Right cardiac atrium (tissue), 5 donors: Measurements from ENCODE around the gene PRKACG. TPM values are rescaled to one million over a fixed set of nuclear protein-coding genes. Genes with fewer than 3 reads are reported as not detected.
"Not testable (repeated sequence)": the region's sequence is repeated elsewhere in the genome, so short reads cannot be mapped to it uniquely, and the experiment has no call there.

Experiments
- ATAC-seq, 2 donors: fragments of 200-7000 bp; cut with Tn5 transposase; one replicate each; pipeline versions ENCODE4 v1.8.0 to v1.9.1; 2020; ENCODE audit warnings: moderate library complexity in 2 of 2, mild to moderate bottlenecking in 1 of 2
- DNase-seq, 3 donors: peaks; one replicate each; pipeline ENCODE4 v3.0.0-alpha.2; 2020
- H3K27ac ChIP-seq: one replicate; pipeline ENCODE4 v1.5.1; 2013; ENCODE audit warnings: mild to moderate bottlenecking, low read length, control low read depth, moderate library complexity
- H3K27me3 ChIP-seq: one replicate; pipeline ENCODE4 v1.6.1; 2013; ENCODE audit not compliant: control insufficient read depth, insufficient read depth
- H3K4me1 ChIP-seq: one replicate; pipeline ENCODE4 v1.6.1; 2013; ENCODE audit warnings: low read length; ENCODE audit not compliant: control insufficient read depth, insufficient read depth
- H3K4me3 ChIP-seq: one replicate; pipeline ENCODE4 v1.5.1; 2013; ENCODE audit warnings: low read length, control low read depth
- H3K9me3 ChIP-seq: one replicate; pipeline ENCODE4 v1.6.1; 2013; ENCODE audit warnings: low read length; ENCODE audit not compliant: control insufficient read depth
- WGBS: extraction: QIAGEN DNeasy Blood & Tissue Kit; methylation state at CpG from one replicate; pipeline ENCODE4 v1.1.7; 2013; 5-methylcytosine and 5-hydroxymethylcytosine counted together
- intact Hi-C, 4 donors: fragments of 100-400 bp; cut with DNase I; formaldehyde crosslinking; loops; one replicate each; pipeline versions ENCODE4 v1.11.0 to v1.14.0; 2022 to 2023
- long read RNA-seq, 4 donors: library from polyadenylated mRNA; unstranded; transcript quantifications; one replicate each; pipeline ENCODE4 v2.0.0, GENCODE V29; 2020 to 2021
- polyA plus RNA-seq: library from polyadenylated mRNA; stranded (reverse); fragments of 200-250 nt; gene quantifications from one replicate; pipeline ENCODE4 v1.2.3, GENCODE V29; 2013
- total RNA-seq, 4 donors: library from RNA; stranded (reverse); fragmentation: NEBNext Ultra II Directional; extraction: Animal tissue kit (Norgen Biotek cat#: 25700); gene quantifications; one replicate each; pipeline ENCODE4 v1.2.1, GENCODE V29; 2021
- donor health status: healthy with polysubstance abuse.
- donor health status: DM: no; HTN: yes; CAD: no.
- donor health status: DM: no; HTN: no; CAD: no.
- donor health status: DM: no; HTN: yes; CAD: no; lungs with severe emphysema.
- donor health status: DM: yes; HTN: yes; CAD: no.

The PRKACG gene
- total RNA-seq (not detected), polyA plus RNA-seq (not detected)
- long read RNA-seq, donor 1, result 0 reads
- long read RNA-seq, donor 2, result 0 reads
- long read RNA-seq, donor 3, result 0 reads
- long read RNA-seq, donor 4, result 0 reads

GRCh38 chr9:69014013-69014412 lies at the start of gene PRKACG:
PRKACG (minus strand) TSS chr9:69014113; CDS start chr9:69014092, 21 bp downstream.
- DNase-seq, result no peak
- ATAC-seq, result no peak
- no peak within 1 kb of the TSS for H3K4me3 ChIP-seq
- 98% methylated on average over 29 of the region's 29 CpGs for WGBS
- no peaks in the 10 kb centered on the region for H3K4me1 ChIP-seq
- intact Hi-C loops, result loop anchor here in 2 of 4 donors (10.0 kb wide), 2 partner anchors 229 to 419 kb away; a partner anchor contains a TSS
- no peak within 1 kb of the TSS for H3K27ac ChIP-seq
- H3K27me3 ChIP-seq, result no peaks in the 10 kb centered on the region
- no peaks in the 10 kb centered on the region for H3K9me3 ChIP-seq

- WGBS, result 97% methylated on average over 5 of the region's 5 CpGs
- Histone ChIP-seq H3K27me3 (no peaks in the 10 kb centered on the region), H3K4me1 (peaks cover 3% of the 10 kb centered on the region), H3K4me3 (no peak overlapping the region), H3K27ac (no peak overlapping the region), H3K9me3 (no peaks in the 10 kb centered on the region)
- intact Hi-C loops, result no loop called here
- no peak for DNase-seq
- ATAC-seq, result no peak
Measured at GRCh38 chr9:69062195-69062594, 48.3 kb upstream of the PRKACG start.

GRCh38 chr9:69060766-69061165 lies 46.9 kb upstream of the PRKACG start:
- H3K4me1 ChIP-seq, result peaks cover 3% of the 10 kb centered on the region
- intact Hi-C loops, result no loop called here

GRCh38 chr9:69058101-69058500 lies 44.2 kb upstream of the PRKACG start:
- WGBS, result 88% methylated on average over 2 of the region's 2 CpGs
- ATAC-seq (no peak), DNase-seq (no peak)
- Histone ChIP-seq H3K9me3 (no peaks in the 10 kb centered on the region), H3K4me3 (no peak overlapping the region), H3K27me3 (no peaks in the 10 kb centered on the region), H3K4me1 (no peaks in the 10 kb centered on the region), H3K27ac (no peak overlapping the region)
- intact Hi-C loops, result loop anchor here in 2 of 4 donors (5.0 to 10.0 kb wide), 2 partner anchors 77 to 134 kb away; no protein-coding TSS in a partner anchor

More at GRCh38 chr9:69060766-69061165, 46.9 kb upstream of the PRKACG start:
- no peak for DNase-seq
- ATAC-seq, result no peak
- H3K9me3 ChIP-seq, result no peaks in the 10 kb centered on the region
- WGBS, result 46% methylated on average over 1 of the region's 1 CpG
- H3K4me3 ChIP-seq, result no peak overlapping the region
- no peaks in the 10 kb centered on the region for H3K27me3 ChIP-seq
- no peak overlapping the region for H3K27ac ChIP-seq

- DNase-seq (no peak), ATAC-seq (no peak)
- no peaks in the 10 kb centered on the region for H3K27me3 ChIP-seq
- 94% methylated on average over 4 of the region's 4 CpGs for WGBS
- no peaks in the 10 kb centered on the region for H3K4me1 ChIP-seq
- H3K27ac ChIP-seq, result no peak overlapping the region
- intact Hi-C loops, result loop anchor here in 2 of 4 donors (5.0 to 10.0 kb wide), 2 partner anchors 78 to 136 kb away; no protein-coding TSS in a partner anchor
- no peaks in the 10 kb centered on the region for H3K9me3 ChIP-seq
- no peak overlapping the region for H3K4me3 ChIP-seq
Measured at GRCh38 chr9:69056191-69056815, 42.4 kb upstream of the PRKACG start.

- WGBS, result 71% methylated on average over 1 of the region's 1 CpG
- Histone ChIP-seq H3K4me3 (no peak overlapping the region), H3K4me1 (no peaks in the 10 kb centered on the region), H3K27me3 (no peaks in the 10 kb centered on the region), H3K27ac (no peak overlapping the region), H3K9me3 (no peaks in the 10 kb centered on the region)
- no peak for DNase-seq
- intact Hi-C loops, result loop anchor here (2.0 to 10.0 kb wide), 4 partner anchors 80 to 142 kb away; no protein-coding TSS in a partner anchor
- no peak for ATAC-seq
Measured at GRCh38 chr9:69054989-69055388, 41.1 kb upstream of the PRKACG start.

GRCh38 chr9:69050936-69051335 lies 37.0 kb upstream of the PRKACG start:
- WGBS, result 91% methylated on average over 12 of the region's 12 CpGs
- not testable (repeated sequence) for ATAC-seq, H3K9me3 ChIP-seq, H3K4me1 ChIP-seq, DNase-seq, H3K27ac ChIP-seq, H3K4me3 ChIP-seq, H3K27me3 ChIP-seq
- intact Hi-C loops, result loop anchor here in 2 of 4 donors (5.0 to 10.0 kb wide), 3 partner anchors 84 to 146 kb away; no protein-coding TSS in a partner anchor

- intact Hi-C loops, result loop anchor here in 1 of 4 donors (5.0 kb wide), 1 partner anchor 153 kb away; no protein-coding TSS in a partner anchor
- peaks cover 8% of the 10 kb centered on the region for H3K4me1 ChIP-seq
- ATAC-seq, result no peak
- no peaks in the 10 kb centered on the region for H3K27me3 ChIP-seq
- DNase-seq, result no peak
- no peak overlapping the region for H3K27ac ChIP-seq
- no peak overlapping the region for H3K4me3 ChIP-seq
- 80% methylated on average over 6 of the region's 6 CpGs for WGBS
- H3K9me3 ChIP-seq, result no peaks in the 10 kb centered on the region
Measured at GRCh38 chr9:69049094-69049493, 35.2 kb upstream of the PRKACG start.

GRCh38 chr9:69047371-69047770 lies 33.5 kb upstream of the PRKACG start:
- no peak overlapping the region for H3K27ac ChIP-seq
- DNase-seq (peak in 1 of 3 donors; percentile 46), ATAC-seq (peak; percentile 7 to 35)
- no peaks in the 10 kb centered on the region for H3K27me3 ChIP-seq
- peaks cover 8% of the 10 kb centered on the region for H3K4me1 ChIP-seq
- no peaks in the 10 kb centered on the region for H3K9me3 ChIP-seq
- no peak overlapping the region for H3K4me3 ChIP-seq
- intact Hi-C loops, result loop anchor here in 1 of 4 donors (5.0 kb wide), 1 partner anchor 155 kb away; no protein-coding TSS in a partner anchor
- WGBS, result 45% methylated on average over 4 of the region's 4 CpGs

- intact Hi-C loops, result loop anchor here in 1 of 4 donors (5.0 kb wide), 1 partner anchor 156 kb away; no protein-coding TSS in a partner anchor
- Histone ChIP-seq H3K4me1 (peaks cover 8% of the 10 kb centered on the region), H3K4me3 (no peak overlapping the region), H3K9me3 (no peaks in the 10 kb centered on the region), H3K27ac (peak overlapping the region; percentile 13), H3K27me3 (no peaks in the 10 kb centered on the region)
- ATAC-seq, result peak in 1 of 2 donors; percentile 34
- WGBS, result 56% methylated on average over 4 of the region's 4 CpGs
- no peak for DNase-seq
Measured at GRCh38 chr9:69046723-69047122, 32.8 kb upstream of the PRKACG start.

- ATAC-seq (no peak), DNase-seq (no peak)
- H3K9me3 ChIP-seq, result no peaks in the 10 kb centered on the region
- H3K4me3 ChIP-seq, result no peak overlapping the region
- no peak overlapping the region for H3K27ac ChIP-seq
- H3K4me1 ChIP-seq, result peaks cover 8% of the 10 kb centered on the region
- WGBS, result 80% methylated on average over 4 of the region's 4 CpGs
- no peaks in the 10 kb centered on the region for H3K27me3 ChIP-seq
- intact Hi-C loops, result loop anchor here in 1 of 4 donors (5.0 kb wide), 1 partner anchor 156 kb away; no protein-coding TSS in a partner anchor
Measured at GRCh38 chr9:69045821-69046220, 31.9 kb upstream of the PRKACG start.
